Measurements from ENCODE around the gene CUTA. TPM values are rescaled to one million over a fixed set of nuclear protein-coding genes. Genes with fewer than 3 reads are reported as not detected.

The CUTA gene
- total and polyA plus RNA-seq, 2 of the 13 experiments (the other 11 are each of a cell fraction or from before 2014, with no cell fraction given) = 170 to 180 TPM

GRCh38 chr6:33454009-33454946 is 36.4 kb upstream of the CUTA start, which contains the start of gene ZBTB9 (continued):
- TF ChIP-seq U2AF1 (optimal IDR thresholded peaks at IDR 0.05; ENCODE audit: low read depth, low read length) (peak; percentile 76), ZNF749 (CRISPR knock-in tag; IDR thresholded peaks at IDR 0.05; ENCODE audit: borderline replicate concordance) (peak; percentile 75; the same call in 1 of the 2 replicates), MIER3 (CRISPR knock-in tag; IDR thresholded peaks at IDR 0.05; ENCODE audit: borderline replicate concordance) (0 out of 2 replicates have a peak, but pooled peaks have one; percentile 72), SIN3B (IDR thresholded peaks at IDR 0.05; ENCODE audit: low read length) (peak; percentile 79; the same call in 1 of the 2 replicates), REST (IDR thresholded peaks at IDR 0.05; ENCODE audit: borderline replicate concordance in 1 of 2, low read depth in 1 of 2, low read length in 2 of 2) (no peak; a peak in 1 of 4 replicates), DNMT3B (CRISPR knock-in tag; conservative IDR thresholded peaks at IDR 0.05) (peak; percentile 70; the same call in 1 of the 2 replicates), FOXK2 (IDR thresholded peaks at IDR 0.05) (no peak), RBM39 (IDR thresholded peaks at IDR 0.05; ENCODE audit: low read depth, low read length, poor library complexity, severe bottlenecking) (peak; percentile 89), IRF2 (CRISPR knock-in tag; IDR thresholded peaks at IDR 0.05) (peak; percentile 79), ZNF253 (CRISPR knock-in tag; IDR thresholded peaks at IDR 0.05; ENCODE audit: borderline replicate concordance) (0 out of 2 replicates have a peak, but pooled peaks have one; percentile 49), SRSF4 (IDR thresholded peaks at IDR 0.05; ENCODE audit: low read depth, low read length, poor library complexity, severe bottlenecking) (no peak), ZNF792 (CRISPR knock-in tag; IDR thresholded peaks at IDR 0.05) (peak; percentile 95), ZNF83 (CRISPR knock-in tag; IDR thresholded peaks at IDR 0.05; ENCODE audit: borderline replicate concordance) (no peak), SRF (IDR thresholded peaks at IDR 0.05; ENCODE audit: low read depth, low read length) (no peak), ADNP (CRISPR knock-in tag; IDR thresholded peaks at IDR 0.05) (0 out of 2 replicates have a peak, but pooled peaks have one; percentile 16), GATAD2A (CRISPR knock-in tag; IDR thresholded peaks at IDR 0.05) (peak; percentile 76)
- TF ChIP-seq, protein P1, sequence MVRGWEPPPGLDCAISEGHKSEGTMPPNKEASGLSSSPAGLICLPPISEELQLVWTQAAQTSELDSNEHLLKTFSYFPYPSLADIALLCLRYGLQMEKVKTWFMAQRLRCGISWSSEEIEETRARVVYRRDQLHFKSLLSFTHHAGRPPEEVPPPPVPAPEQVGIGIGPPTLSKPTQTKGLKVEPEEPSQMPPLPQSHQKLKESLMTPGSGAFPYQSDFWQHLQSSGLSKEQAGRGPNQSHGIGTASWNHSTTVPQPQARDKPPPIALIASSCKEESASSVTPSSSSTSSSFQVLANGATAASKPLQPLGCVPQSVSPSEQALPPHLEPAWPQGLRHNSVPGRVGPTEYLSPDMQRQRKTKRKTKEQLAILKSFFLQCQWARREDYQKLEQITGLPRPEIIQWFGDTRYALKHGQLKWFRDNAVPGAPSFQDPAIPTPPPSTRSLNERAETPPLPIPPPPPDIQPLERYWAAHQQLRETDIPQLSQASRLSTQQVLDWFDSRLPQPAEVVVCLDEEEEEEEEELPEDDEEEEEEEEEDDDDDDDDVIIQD (CRISPR knock-in tag; IDR thresholded peaks at IDR 0.05; ENCODE audit: low read depth) = peak; percentile 67
- TF ChIP-seq, protein P2, sequence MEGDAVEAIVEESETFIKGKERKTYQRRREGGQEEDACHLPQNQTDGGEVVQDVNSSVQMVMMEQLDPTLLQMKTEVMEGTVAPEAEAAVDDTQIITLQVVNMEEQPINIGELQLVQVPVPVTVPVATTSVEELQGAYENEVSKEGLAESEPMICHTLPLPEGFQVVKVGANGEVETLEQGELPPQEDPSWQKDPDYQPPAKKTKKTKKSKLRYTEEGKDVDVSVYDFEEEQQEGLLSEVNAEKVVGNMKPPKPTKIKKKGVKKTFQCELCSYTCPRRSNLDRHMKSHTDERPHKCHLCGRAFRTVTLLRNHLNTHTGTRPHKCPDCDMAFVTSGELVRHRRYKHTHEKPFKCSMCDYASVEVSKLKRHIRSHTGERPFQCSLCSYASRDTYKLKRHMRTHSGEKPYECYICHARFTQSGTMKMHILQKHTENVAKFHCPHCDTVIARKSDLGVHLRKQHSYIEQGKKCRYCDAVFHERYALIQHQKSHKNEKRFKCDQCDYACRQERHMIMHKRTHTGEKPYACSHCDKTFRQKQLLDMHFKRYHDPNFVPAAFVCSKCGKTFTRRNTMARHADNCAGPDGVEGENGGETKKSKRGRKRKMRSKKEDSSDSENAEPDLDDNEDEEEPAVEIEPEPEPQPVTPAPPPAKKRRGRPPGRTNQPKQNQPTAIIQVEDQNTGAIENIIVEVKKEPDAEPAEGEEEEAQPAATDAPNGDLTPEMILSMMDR (CRISPR knock-in tag; IDR thresholded peaks at IDR 0.05) = peak; percentile 49
- TF ChIP-seq, protein P3, sequence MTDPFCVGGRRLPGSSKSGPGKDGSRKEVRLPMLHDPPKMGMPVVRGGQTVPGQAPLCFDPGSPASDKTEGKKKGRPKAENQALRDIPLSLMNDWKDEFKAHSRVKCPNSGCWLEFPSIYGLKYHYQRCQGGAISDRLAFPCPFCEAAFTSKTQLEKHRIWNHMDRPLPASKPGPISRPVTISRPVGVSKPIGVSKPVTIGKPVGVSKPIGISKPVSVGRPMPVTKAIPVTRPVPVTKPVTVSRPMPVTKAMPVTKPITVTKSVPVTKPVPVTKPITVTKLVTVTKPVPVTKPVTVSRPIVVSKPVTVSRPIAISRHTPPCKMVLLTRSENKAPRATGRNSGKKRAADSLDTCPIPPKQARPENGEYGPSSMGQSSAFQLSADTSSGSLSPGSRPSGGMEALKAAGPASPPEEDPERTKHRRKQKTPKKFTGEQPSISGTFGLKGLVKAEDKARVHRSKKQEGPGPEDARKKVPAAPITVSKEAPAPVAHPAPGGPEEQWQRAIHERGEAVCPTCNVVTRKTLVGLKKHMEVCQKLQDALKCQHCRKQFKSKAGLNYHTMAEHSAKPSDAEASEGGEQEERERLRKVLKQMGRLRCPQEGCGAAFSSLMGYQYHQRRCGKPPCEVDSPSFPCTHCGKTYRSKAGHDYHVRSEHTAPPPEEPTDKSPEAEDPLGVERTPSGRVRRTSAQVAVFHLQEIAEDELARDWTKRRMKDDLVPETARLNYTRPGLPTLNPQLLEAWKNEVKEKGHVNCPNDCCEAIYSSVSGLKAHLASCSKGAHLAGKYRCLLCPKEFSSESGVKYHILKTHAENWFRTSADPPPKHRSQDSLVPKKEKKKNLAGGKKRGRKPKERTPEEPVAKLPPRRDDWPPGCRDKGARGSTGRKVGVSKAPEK (CRISPR knock-in tag; IDR thresholded peaks at IDR 0.05; ENCODE audit: borderline replicate concordance) = peak; percentile 54; the same call in 1 of the 2 replicates

Data from HepG2 (cell line).